H9 (cell line): ENCODE data around the gene PTPRQ. TPM values are rescaled to one million over a fixed set of nuclear protein-coding genes. Genes with fewer than 3 reads are reported as not detected.

ENCODE experiments used
- DNase-seq: peaks from one replicate; pipeline ENCODE4 v3.0.0-alpha.2; 2017
- H2AFZ ChIP-seq: one replicate; pipeline ENCODE4 v1.6.1; 2013; ENCODE audit warnings: mild to moderate bottlenecking, low read length, control low read depth, moderate library complexity
- H2AK5ac ChIP-seq: 2 replicates; pipeline ENCODE4 v1.6.1; 2013; ENCODE audit warnings: low read length, control low read depth, mixed read lengths; ENCODE audit not compliant: insufficient read length
- H2BK120ac ChIP-seq: one replicate; pipeline ENCODE4 v1.6.1; 2013; ENCODE audit warnings: low read depth, mild to moderate bottlenecking, low read length, control low read depth, inconsistent platforms; ENCODE audit not compliant: poor library complexity, severe bottlenecking
- H2BK12ac ChIP-seq: 2 replicates; pipeline ENCODE4 v1.6.1; 2013; ENCODE audit warnings: low read length, control low read depth, mixed read lengths, low read depth; ENCODE audit not compliant: insufficient read length
- H2BK15ac ChIP-seq: 2 replicates; pipeline ENCODE4 v1.6.1; 2013; ENCODE audit warnings: low read depth, low read length, control low read depth
- H2BK20ac ChIP-seq: one replicate; pipeline ENCODE4 v1.6.1; 2013; ENCODE audit warnings: low read depth, mild to moderate bottlenecking, low read length, control low read depth, inconsistent platforms; ENCODE audit not compliant: poor library complexity, severe bottlenecking
- H2BK5ac ChIP-seq: 2 replicates; pipeline ENCODE4 v1.6.1; 2013; ENCODE audit warnings: low read length, control low read depth, mixed read lengths; ENCODE audit not compliant: insufficient read length
- H3K14ac ChIP-seq: 2 replicates; pipeline ENCODE4 v1.6.1; 2013; ENCODE audit warnings: low read length, control low read depth; ENCODE audit not compliant: insufficient read depth
- H3K18ac ChIP-seq: 2 replicates; pipeline ENCODE4 v1.6.1; 2013; ENCODE audit warnings: low read depth, mild to moderate bottlenecking, mixed read lengths, low read length, control low read depth; ENCODE audit not compliant: insufficient read length
- H3K23ac ChIP-seq: 2 replicates; pipeline ENCODE4 v1.6.1; 2013; ENCODE audit warnings: low read length, control low read depth, mixed read lengths, low read depth; ENCODE audit not compliant: insufficient read length
- H3K23me2 ChIP-seq: 2 replicates; pipeline ENCODE4 v1.6.1; 2013; ENCODE audit warnings: low read depth, mild to moderate bottlenecking, mixed read lengths, low read length, control low read depth; ENCODE audit not compliant: insufficient read length, poor library complexity, severe bottlenecking
- H3K27ac ChIP-seq: 2 replicates; pipeline ENCODE4 v1.5.1; 2013; ENCODE audit warnings: low read length, control low read depth, mixed read lengths, low read depth; ENCODE audit not compliant: insufficient read length
- H3K27me3 ChIP-seq: 2 replicates; pipeline ENCODE4 v1.6.1; 2013; ENCODE audit warnings: low read length, control low read depth, inconsistent platforms; ENCODE audit not compliant: insufficient read depth
- H3K4ac ChIP-seq: 2 replicates; pipeline ENCODE4 v1.6.1; 2013; ENCODE audit warnings: low read depth, mild to moderate bottlenecking, control low read depth, inconsistent platforms, low read length, moderate library complexity
- H3K4me1 ChIP-seq: 2 replicates; pipeline ENCODE4 v1.6.1; 2013; ENCODE audit warnings: low read length, control low read depth, inconsistent platforms; ENCODE audit not compliant: insufficient read depth
- H3K4me2 ChIP-seq: 2 replicates; pipeline ENCODE4 v1.6.1; 2013; ENCODE audit warnings: low read length, control low read depth, mixed read lengths; ENCODE audit not compliant: insufficient read length, insufficient read depth
- H3K56ac ChIP-seq: 2 replicates; pipeline ENCODE4 v1.6.1; 2013; ENCODE audit warnings: low read depth, mild to moderate bottlenecking, mixed read lengths, low read length, control low read depth; ENCODE audit not compliant: insufficient read length
- H3K79me1 ChIP-seq: 2 replicates; pipeline ENCODE4 v1.6.1; 2013; ENCODE audit warnings: low read depth, mild to moderate bottlenecking, moderate library complexity, low read length, control low read depth, inconsistent platforms; ENCODE audit not compliant: insufficient read depth, poor library complexity, severe bottlenecking
- H3K79me2 ChIP-seq: 2 replicates; pipeline ENCODE4 v1.6.1; 2013; ENCODE audit warnings: low read length, control low read depth, inconsistent platforms; ENCODE audit not compliant: insufficient read depth
- H3K9ac ChIP-seq: 2 replicates; pipeline ENCODE4 v1.6.1; 2013; ENCODE audit warnings: low read length, control low read depth, mixed read lengths; ENCODE audit not compliant: insufficient read length; ENCODE audit errors: extremely low read depth
- H3K9me3 ChIP-seq: one replicate; pipeline ENCODE4 v1.6.1; 2013; ENCODE audit warnings: low read depth, low read length, inconsistent platforms; ENCODE audit not compliant: control insufficient read depth
- H3T11ph ChIP-seq: one replicate; pipeline ENCODE4 v1.6.1; 2013; ENCODE audit warnings: mild to moderate bottlenecking, low read length, control low read depth, inconsistent platforms
- H4K20me1 ChIP-seq: one replicate; pipeline ENCODE4 v1.6.1; 2013; ENCODE audit not compliant: control insufficient read depth, insufficient read length, insufficient read depth
- H4K5ac ChIP-seq: 2 replicates; pipeline ENCODE4 v1.6.1; 2013; ENCODE audit warnings: low read depth, mild to moderate bottlenecking, mixed read lengths, low read length, control low read depth; ENCODE audit not compliant: insufficient read length
- H4K8ac ChIP-seq: replicated peaks from 2 replicates; pipeline ENCODE4 v1.6.1; 2013; ENCODE audit warnings: low read length, control low read depth, mixed read lengths, low read depth; ENCODE audit not compliant: insufficient read length
- H4K91ac ChIP-seq: 2 replicates; pipeline ENCODE4 v1.6.1; 2013; ENCODE audit warnings: low read depth, mild to moderate bottlenecking, moderate library complexity, mixed read lengths, low read length, control low read depth; ENCODE audit not compliant: insufficient read length
- H3K27ac Mint-ChIP-seq, 3 experiments: 2 replicates in 2 of 3; 3 replicates in 1 of 3; pipeline ENCODE4 v1.8.0; 2020 to 2021; ENCODE audit warnings: mixed read lengths in 3 of 3, mild to moderate bottlenecking in 1 of 3, moderate library complexity in 1 of 3
- H3K27me3 Mint-ChIP-seq: 2 replicates; pipeline ENCODE4 v1.8.0; 2021; ENCODE audit warnings: low read depth, mild to moderate bottlenecking, moderate library complexity, mixed read lengths
- H3K36me3 Mint-ChIP-seq, 3 experiments: 2 replicates in 2 of 3; 3 replicates in 1 of 3; pipeline ENCODE4 v1.8.0; 2020 to 2021; ENCODE audit warnings: low read depth in 3 of 3, mixed read lengths in 3 of 3; ENCODE audit not compliant: insufficient read depth in 1 of 3
- H3K4me1 Mint-ChIP-seq, 2 experiments: 2 replicates each; pipeline ENCODE4 v1.8.0; 2020; ENCODE audit warnings: mixed read lengths in 2 of 2
- H3K4me3 Mint-ChIP-seq, 2 experiments: 2 replicates in 1 of 2; 3 replicates in 1 of 2; pipeline ENCODE4 v1.8.0; 2020 to 2021; ENCODE audit warnings: mild to moderate bottlenecking in 2 of 2, mixed read lengths in 2 of 2, moderate library complexity in 1 of 2
- H3K9me3 Mint-ChIP-seq, 2 experiments: 2 replicates in 1 of 2; 3 replicates in 1 of 2; pipeline ENCODE4 v1.8.0; 2020; ENCODE audit warnings: mild to moderate bottlenecking in 2 of 2, mixed read lengths in 2 of 2, moderate library complexity in 1 of 2
- CTCF ChIP-seq: fragments of 200-600 bp; sonication (generic); conservative IDR thresholded peaks from 3 replicates; pipeline ENCODE4 v1.8.0; 2021; ENCODE audit warnings: antibody characterized with exemption, mild to moderate bottlenecking
- WGBS: extraction: QIAGEN DNeasy Blood & Tissue Kit; methylation state at CpG from one replicate; pipeline ENCODE4 v1.1.7; 2013; ENCODE audit warnings: missing lambda C conversion rate, low lambda C conversion rate, mixed read lengths; ENCODE audit not compliant: insufficient read length; ENCODE audit errors: extremely low coverage; 5-methylcytosine and 5-hydroxymethylcytosine counted together
- total RNA-seq: library from RNA; stranded (reverse); gene quantifications from 2 replicates; pipeline ENCODE4 v1.2.1, GENCODE V29; 2021

Gene PTPRQ
- total RNA-seq, 1 experiment from 2014 or later: not detected

DNA sequence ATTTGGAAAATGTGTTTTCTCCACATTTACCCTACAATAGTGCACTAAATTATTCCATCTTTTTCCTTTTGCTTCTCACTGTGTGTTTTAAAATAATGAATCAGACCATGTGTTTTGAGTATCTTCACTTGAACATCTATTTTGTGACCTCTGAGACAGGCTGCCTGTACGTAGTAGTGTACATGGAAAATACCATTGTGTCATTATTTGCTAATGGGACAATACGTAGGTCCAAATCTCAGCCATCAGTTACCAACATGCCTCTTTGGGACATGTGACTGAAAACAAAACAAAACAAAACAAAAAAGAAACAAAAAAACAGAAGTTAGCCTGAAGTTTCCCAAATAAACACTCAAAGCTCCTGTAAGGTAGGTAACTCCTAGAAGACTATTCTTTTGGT is 256.3 kb downstream of the PTPRQ start:
- no peaks in the 10 kb centered on the region; the same call in 1 of the 2 replicates for H3K4me1 ChIP-seq
- H3K56ac ChIP-seq: no peak overlapping the region
- no peak overlapping the region for H2BK20ac ChIP-seq
- H3K9ac ChIP-seq: no peak overlapping the region
- H3K14ac ChIP-seq: no peak overlapping the region
- whole genome bisulfite sequencing: no CpG with 5 or more reads among the region's 2 CpGs
- H3K23ac ChIP-seq: no peak overlapping the region
- H3K18ac ChIP-seq: no peak overlapping the region
- Mint-ChIP-seq H3K27me3 (peaks cover 42% of the 10 kb centered on the region), H3K4me3 (no peak overlapping the region), H3K36me3 (no peaks in the 10 kb centered on the region), H3K9me3 (no peaks in the 10 kb centered on the region), H3K4me1 (peaks cover 19 to 26% of the 10 kb centered on the region in 2 experiments), H3K27ac (no peak overlapping the region)
- no peak overlapping the region for H2BK15ac ChIP-seq
- no peak overlapping the region for H2AK5ac ChIP-seq
- no peaks in the 10 kb centered on the region for H3K9me3 ChIP-seq
- no peaks in the 10 kb centered on the region for H3K79me1 ChIP-seq
- H4K91ac ChIP-seq: no peak overlapping the region
- no peak overlapping the region for H3K27ac ChIP-seq
- H4K20me1 ChIP-seq: no peaks in the 10 kb centered on the region
- no peak overlapping the region for H2BK120ac ChIP-seq
- no peak for TF ChIP-seq CTCF
- H3K27me3 ChIP-seq: peaks cover 2% of the 10 kb centered on the region; the same call in 1 of the 2 replicates
- no peak for DNase-seq
- H4K5ac ChIP-seq: no peak overlapping the region
- no peak overlapping the region for H3K4me2 ChIP-seq
- no peak overlapping the region for H3T11ph ChIP-seq
- no peaks in the 10 kb centered on the region for H3K79me2 ChIP-seq
- no peak overlapping the region for H4K8ac ChIP-seq
- no peaks in the 10 kb centered on the region for H3K23me2 ChIP-seq
- no peak overlapping the region for H2BK12ac ChIP-seq
- H2BK5ac ChIP-seq: no peak overlapping the region
- no peak overlapping the region for H2AFZ ChIP-seq
- H3K4ac ChIP-seq: no peak overlapping the region
